ENCODE results near the gene FXYD6.

Gene FXYD6

GRCh38 chr11:117843666-117844484, 32.6 kb downstream of the FXYD6 start:
- Histone ChIP-seq H3K4me3 (ENCODE audit: low read length) (no peak overlapping the region), H3K9me3 (ENCODE audit: control insufficient read depth, insufficient read depth, low read length) (no peaks in the 10 kb centered on the region)

GRCh38 chr11:117842131-117842941, 34.1 kb downstream of the FXYD6 start:
- Histone ChIP-seq H3K4me1 (ENCODE audit: control insufficient read depth, insufficient read depth, low read length) (no peaks in the 10 kb centered on the region), H3K9me3 (ENCODE audit: control insufficient read depth, insufficient read depth, low read length) (no peaks in the 10 kb centered on the region), H3K4me3 (ENCODE audit: low read length) (no peak overlapping the region), H3K36me3 (ENCODE audit: control insufficient read depth, insufficient read depth, low read length) (no peaks in the 10 kb centered on the region), H3K27ac (ENCODE audit: low read length) (no peak overlapping the region), H3K27me3 (ENCODE audit: control insufficient read depth, insufficient read depth, low read length) (no peaks in the 10 kb centered on the region)
- DNase-seq (ENCODE audit: low read depth, low spot score): no peak
- no CpG with 5 or more reads among the region's 16 CpGs for WGBS (ENCODE audit: insufficient coverage, insufficient read length)

More at GRCh38 chr11:117843666-117844484, 32.6 kb downstream of the FXYD6 start:
- H3K4me1 ChIP-seq (ENCODE audit: control insufficient read depth, insufficient read depth, low read length): no peaks in the 10 kb centered on the region
- no CpG with 5 or more reads among the region's 9 CpGs for WGBS (ENCODE audit: insufficient coverage, insufficient read length)
- DNase-seq (ENCODE audit: low read depth, low spot score): no peak
- no peak overlapping the region for H3K27ac ChIP-seq (ENCODE audit: low read length)
- H3K36me3 ChIP-seq (ENCODE audit: control insufficient read depth, insufficient read depth, low read length): no peaks in the 10 kb centered on the region
- no peaks in the 10 kb centered on the region for H3K27me3 ChIP-seq (ENCODE audit: control insufficient read depth, insufficient read depth, low read length)

- Histone ChIP-seq H3K27me3 (ENCODE audit: control insufficient read depth, insufficient read depth, low read length) (no peaks in the 10 kb centered on the region), H3K36me3 (ENCODE audit: control insufficient read depth, insufficient read depth, low read length) (no peaks in the 10 kb centered on the region), H3K9me3 (ENCODE audit: control insufficient read depth, insufficient read depth, low read length) (no peaks in the 10 kb centered on the region), H3K27ac (ENCODE audit: low read length) (no peak overlapping the region), H3K4me3 (ENCODE audit: low read length) (no peak overlapping the region), H3K4me1 (ENCODE audit: control insufficient read depth, insufficient read depth, low read length) (no peaks in the 10 kb centered on the region)
- DNase-seq (ENCODE audit: low read depth, low spot score): no peak
- no CpG with 5 or more reads among the region's 7 CpGs for WGBS (ENCODE audit: insufficient coverage, insufficient read length)
These were observed 34.9 kb downstream of the FXYD6 start for GRCh38 chr11:117841551-117842031.

- no peaks in the 10 kb centered on the region for H3K36me3 ChIP-seq (ENCODE audit: control insufficient read depth, insufficient read depth, low read length)
- no CpG with 5 or more reads among the region's 11 CpGs for WGBS (ENCODE audit: insufficient coverage, insufficient read length)
- DNase-seq (ENCODE audit: low read depth, low spot score): no peak
- H3K27ac ChIP-seq (ENCODE audit: low read length): no peak overlapping the region
- no peaks in the 10 kb centered on the region for H3K27me3 ChIP-seq (ENCODE audit: control insufficient read depth, insufficient read depth, low read length)
- no peaks in the 10 kb centered on the region for H3K9me3 ChIP-seq (ENCODE audit: control insufficient read depth, insufficient read depth, low read length)
- H3K4me1 ChIP-seq (ENCODE audit: control insufficient read depth, insufficient read depth, low read length): no peaks in the 10 kb centered on the region
- H3K4me3 ChIP-seq (ENCODE audit: low read length): no peak overlapping the region
These were observed 35.4 kb downstream of the FXYD6 start for GRCh38 chr11:117840881-117841550.

- H3K27ac ChIP-seq (ENCODE audit: low read length): no peak overlapping the region
- H3K4me1 ChIP-seq (ENCODE audit: control insufficient read depth, insufficient read depth, low read length): no peaks in the 10 kb centered on the region
- H3K36me3 ChIP-seq (ENCODE audit: control insufficient read depth, insufficient read depth, low read length): no peaks in the 10 kb centered on the region
- WGBS (ENCODE audit: insufficient coverage, insufficient read length): no CpG with 5 or more reads among the region's 10 CpGs
- no peaks in the 10 kb centered on the region for H3K9me3 ChIP-seq (ENCODE audit: control insufficient read depth, insufficient read depth, low read length)
- H3K27me3 ChIP-seq (ENCODE audit: control insufficient read depth, insufficient read depth, low read length): no peaks in the 10 kb centered on the region
- H3K4me3 ChIP-seq (ENCODE audit: low read length): no peak overlapping the region
- no peak for DNase-seq (ENCODE audit: low read depth, low spot score)
These were observed 36.3 kb downstream of the FXYD6 start for GRCh38 chr11:117839936-117840813.

- Histone ChIP-seq H3K9me3 (ENCODE audit: control insufficient read depth, insufficient read depth, low read length) (no peaks in the 10 kb centered on the region), H3K4me3 (ENCODE audit: low read length) (no peak overlapping the region), H3K4me1 (ENCODE audit: control insufficient read depth, insufficient read depth, low read length) (no peaks in the 10 kb centered on the region), H3K36me3 (ENCODE audit: control insufficient read depth, insufficient read depth, low read length) (no peaks in the 10 kb centered on the region), H3K27ac (ENCODE audit: low read length) (no peak overlapping the region), H3K27me3 (ENCODE audit: control insufficient read depth, insufficient read depth, low read length) (no peaks in the 10 kb centered on the region)
- no CpG with 5 or more reads among the region's 7 CpGs for WGBS (ENCODE audit: insufficient coverage, insufficient read length)
- DNase-seq (ENCODE audit: low read depth, low spot score): no peak
These were observed 37.0 kb downstream of the FXYD6 start for GRCh38 chr11:117839380-117839881.

GRCh38 chr11:117838901-117839300, 37.6 kb downstream of the FXYD6 start:
- Histone ChIP-seq H3K4me3 (ENCODE audit: low read length) (no peak overlapping the region), H3K27me3 (ENCODE audit: control insufficient read depth, insufficient read depth, low read length) (no peaks in the 10 kb centered on the region), H3K4me1 (ENCODE audit: control insufficient read depth, insufficient read depth, low read length) (no peaks in the 10 kb centered on the region), H3K27ac (ENCODE audit: low read length) (no peak overlapping the region), H3K36me3 (ENCODE audit: control insufficient read depth, insufficient read depth, low read length) (no peaks in the 10 kb centered on the region), H3K9me3 (ENCODE audit: control insufficient read depth, insufficient read depth, low read length) (no peaks in the 10 kb centered on the region)
- no peak for DNase-seq (ENCODE audit: low read depth, low spot score)
- WGBS (ENCODE audit: insufficient coverage, insufficient read length): no CpG with 5 or more reads among the region's 8 CpGs

GRCh38 chr11:117837791-117838190, 38.7 kb downstream of the FXYD6 start:
- WGBS (ENCODE audit: insufficient coverage, insufficient read length): no CpG with 5 or more reads among the region's 8 CpGs
- H3K36me3 ChIP-seq (ENCODE audit: control insufficient read depth, insufficient read depth, low read length): no peaks in the 10 kb centered on the region
- H3K27ac ChIP-seq (ENCODE audit: low read length): no peak overlapping the region
- H3K27me3 ChIP-seq (ENCODE audit: control insufficient read depth, insufficient read depth, low read length): no peaks in the 10 kb centered on the region
- no peak for DNase-seq (ENCODE audit: low read depth, low spot score)
- no peaks in the 10 kb centered on the region for H3K4me1 ChIP-seq (ENCODE audit: control insufficient read depth, insufficient read depth, low read length)
- no peak overlapping the region for H3K4me3 ChIP-seq (ENCODE audit: low read length)
- H3K9me3 ChIP-seq (ENCODE audit: control insufficient read depth, insufficient read depth, low read length): no peaks in the 10 kb centered on the region

GRCh38 chr11:117837070-117837776, 39.2 kb downstream of the FXYD6 start:
- Histone ChIP-seq H3K27me3 (ENCODE audit: control insufficient read depth, insufficient read depth, low read length) (no peaks in the 10 kb centered on the region), H3K27ac (ENCODE audit: low read length) (no peak overlapping the region), H3K4me3 (ENCODE audit: low read length) (no peak overlapping the region), H3K36me3 (ENCODE audit: control insufficient read depth, insufficient read depth, low read length) (no peaks in the 10 kb centered on the region), H3K4me1 (ENCODE audit: control insufficient read depth, insufficient read depth, low read length) (no peaks in the 10 kb centered on the region), H3K9me3 (ENCODE audit: control insufficient read depth, insufficient read depth, low read length) (no peaks in the 10 kb centered on the region)
- WGBS (ENCODE audit: insufficient coverage, insufficient read length): no CpG with 5 or more reads among the region's 18 CpGs
- DNase-seq (ENCODE audit: low read depth, low spot score): no peak

All from iPS DF 6.9 (cell line).